Central memory CD4-positive, alpha-beta T cell (primary cell): ENCODE data around the gene NAA80.
"Not testable (repeated sequence)": the region's sequence is repeated elsewhere in the genome, so short reads cannot be mapped to it uniquely, and the experiment has no call there.

Experiments
- DNase-seq: peaks from one replicate; pipeline ENCODE4 v3.0.0; 2022

NAA80 gene

GRCh38 chr3:50268703-50269451, 30.3 kb downstream of the NAA80 start, which contains the start of gene SEMA3B:
Gene SEMA3B (plus strand): TSS chr3:50269147. CDS start chr3:50269241, 94 bp downstream.
- no peak for DNase-seq

GRCh38 chr3:50268276-50268675, 30.9 kb downstream of the NAA80 start:
- DNase-seq, result no peak

GRCh38 chr3:50267280-50267913, 31.8 kb downstream of the NAA80 start:
- DNase-seq, result no peak

- no peak for DNase-seq
Observed at GRCh38 chr3:50266836-50267235, 32.4 kb downstream of the NAA80 start.

GRCh38 chr3:50266017-50266416, 33.2 kb downstream of the NAA80 start:
- no peak for DNase-seq

- DNase-seq, result no peak
Observed at GRCh38 chr3:50265571-50265970, 33.6 kb downstream of the NAA80 start.

GRCh38 chr3:50264964-50265485, 34.2 kb downstream of the NAA80 start:
- no peak for DNase-seq

- no peak for DNase-seq
Observed at GRCh38 chr3:50264383-50264963, 34.7 kb downstream of the NAA80 start.

- DNase-seq, result no peak
Observed at GRCh38 chr3:50263478-50264382, 35.5 kb downstream of the NAA80 start.

- no peak for DNase-seq
Observed at GRCh38 chr3:50262778-50263177, 36.4 kb downstream of the NAA80 start.

- not testable (repeated sequence) for DNase-seq
Observed at GRCh38 chr3:50262200-50262599, 37.0 kb downstream of the NAA80 start.

- DNase-seq, result no peak
Observed at GRCh38 chr3:50261505-50261904, 37.7 kb downstream of the NAA80 start.

GRCh38 chr3:50260942-50261441, 38.2 kb downstream of the NAA80 start:
- DNase-seq, result no peak

GRCh38 chr3:50260027-50260941, 38.9 kb downstream of the NAA80 start:
- DNase-seq, result peak; percentile 77

GRCh38 chr3:50259432-50260026, 39.7 kb downstream of the NAA80 start:
- DNase-seq, result no peak

GRCh38 chr3:50258979-50259378, 40.2 kb downstream of the NAA80 start:
- DNase-seq, result no peak

- DNase-seq, result no peak
Observed at GRCh38 chr3:50258029-50258680, 41.0 kb downstream of the NAA80 start.

- no peak for DNase-seq
Observed at GRCh38 chr3:50256978-50257890, 42.0 kb downstream of the NAA80 start.

- DNase-seq, result no peak
Observed at GRCh38 chr3:50255251-50255615, 44.0 kb downstream of the NAA80 start.
